Ishikawa (cell line): Measurements from ENCODE around the gene TPPP2.
A peak's percentile ranks its signal among the peaks of the same experiment; 100 is the strongest.

Source experiments
- CEBPB ChIP-seq: IDR thresholded peaks from 2 replicates; pipeline ENCODE4 v1.6.1; 2012
- CREB1 ChIP-seq: IDR thresholded peaks from 2 replicates; pipeline ENCODE4 v1.6.1; 2012; ENCODE audit warnings: low read depth
- EGR1 ChIP-seq: IDR thresholded peaks from 2 replicates; pipeline ENCODE4 v1.6.1; 2012
- EP300 ChIP-seq: IDR thresholded peaks from 2 replicates; pipeline ENCODE4 v1.6.1; 2012; ENCODE audit warnings: borderline replicate concordance
- RAD21 ChIP-seq: IDR thresholded peaks from 2 replicates; pipeline ENCODE4 v1.6.1; 2012; ENCODE audit warnings: low read depth
- REST ChIP-seq: IDR thresholded peaks from 2 replicates; pipeline ENCODE4 v1.6.1; 2012; ENCODE audit warnings: low read depth, mild to moderate bottlenecking
- TAF1 ChIP-seq: IDR thresholded peaks from 2 replicates; pipeline ENCODE4 v1.6.1; 2012; ENCODE audit warnings: low read depth, mild to moderate bottlenecking
- TCF12 ChIP-seq: IDR thresholded peaks from 2 replicates; pipeline ENCODE4 v1.6.1; 2012; ENCODE audit warnings: low read depth
- TEAD4 ChIP-seq: IDR thresholded peaks from 2 replicates; pipeline ENCODE4 v1.6.1; 2012
- YY1 ChIP-seq: IDR thresholded peaks from 2 replicates; pipeline ENCODE4 v1.6.1; 2012; ENCODE audit warnings: low read depth
- ZBTB7A ChIP-seq: IDR thresholded peaks from 2 replicates; pipeline ENCODE4 v1.6.1; 2012; ENCODE audit warnings: low read depth
- TF ChIP-seq, protein P1 (sequence below): IDR thresholded peaks from 2 replicates; pipeline ENCODE4 v1.6.1; 2012
- TF ChIP-seq, protein P2 (sequence below): IDR thresholded peaks from 2 replicates; pipeline ENCODE4 v1.6.1; 2012

The TPPP2 gene

GRCh38 chr14:21063479-21063878, 33.5 kb downstream of the TPPP2 start:
- TF ChIP-seq TEAD4 (peak; percentile 68), RAD21 (no peak)

DNA sequence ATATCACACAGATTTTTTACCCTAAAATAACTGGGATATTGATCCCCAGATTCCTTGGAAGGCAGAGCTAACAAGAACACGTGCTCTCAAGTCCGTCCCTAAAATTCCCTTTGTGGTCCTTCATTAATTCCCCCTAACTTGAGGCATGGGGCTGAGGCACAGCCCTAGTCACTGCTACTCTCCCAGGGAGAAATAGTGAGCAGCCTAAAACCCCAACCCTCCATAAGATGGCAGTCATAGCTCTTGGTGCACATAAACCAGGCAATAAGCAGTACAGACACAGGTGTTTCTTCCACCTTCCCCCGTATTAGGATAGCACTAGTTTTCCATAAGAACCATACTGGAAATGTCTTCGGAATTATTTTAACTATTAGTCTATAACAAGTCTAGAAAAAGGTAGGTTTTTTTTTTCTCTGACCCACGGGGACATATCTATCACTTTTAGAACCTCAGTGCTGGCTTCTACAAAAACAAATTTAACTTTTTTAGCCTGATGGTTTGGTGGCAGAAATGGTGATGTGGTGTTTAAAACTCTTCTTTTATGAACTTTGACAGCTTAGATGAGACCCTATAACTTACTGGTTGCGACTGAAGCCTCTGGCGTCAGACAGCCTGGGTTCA, 37.0 kb downstream of the TPPP2 start:
- TF ChIP-seq RAD21 (peak; percentile 64), YY1 (no peak), EP300 (no peak)

DNA sequence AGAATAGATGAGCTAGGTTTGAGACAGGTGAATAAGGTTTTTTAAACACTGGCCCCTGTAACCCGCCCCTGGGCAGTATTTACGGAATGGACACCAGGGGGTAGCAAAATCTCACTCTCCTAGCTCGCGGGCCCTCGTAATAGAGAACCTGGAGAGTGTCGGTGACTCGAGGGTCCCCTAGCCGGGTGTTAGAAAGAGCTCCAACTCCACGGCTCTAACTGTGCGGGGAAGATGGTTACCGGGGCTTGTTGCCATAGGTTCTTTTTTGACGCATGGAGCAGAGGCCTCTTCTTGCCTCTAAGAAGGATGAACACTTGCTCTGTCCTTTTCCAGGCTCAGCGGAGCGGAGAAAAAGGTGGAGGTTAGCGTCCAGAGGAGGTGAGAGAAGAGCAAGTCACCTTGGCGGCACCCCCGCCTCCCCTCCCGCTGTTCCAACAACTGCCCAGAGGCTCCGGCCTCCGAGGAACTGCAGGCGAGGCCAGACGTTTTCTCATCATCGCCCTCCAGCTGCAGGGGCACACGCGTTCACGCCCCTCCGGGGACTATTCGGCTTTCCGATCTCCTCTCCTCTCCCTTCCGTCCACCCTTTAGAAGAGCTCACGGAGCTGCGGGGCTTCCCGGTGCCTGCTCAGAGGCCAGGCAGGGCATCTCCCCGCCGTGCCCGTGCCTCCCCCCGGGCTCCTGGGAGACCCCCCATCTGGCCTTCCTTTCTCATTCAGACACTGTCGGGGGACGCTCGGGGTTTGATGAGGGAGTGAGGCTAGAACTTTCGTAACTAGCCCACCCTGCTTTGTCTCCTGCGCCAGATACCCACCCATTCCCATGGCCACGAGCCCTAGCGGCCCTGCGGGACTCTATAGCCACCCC, 38.7 kb downstream of the TPPP2 start:
- TF ChIP-seq TEAD4 (no peak), TCF12 (no peak), REST (no peak), EP300 (no peak), EGR1 (no peak), RAD21 (peak; percentile 65)

- TF ChIP-seq REST (no peak), YY1 (no peak), CEBPB (no peak), TEAD4 (no peak), EP300 (no peak), EGR1 (no peak), TCF12 (no peak), ZBTB7A (no peak), CREB1 (no peak)
- TF ChIP-seq, protein P1, sequence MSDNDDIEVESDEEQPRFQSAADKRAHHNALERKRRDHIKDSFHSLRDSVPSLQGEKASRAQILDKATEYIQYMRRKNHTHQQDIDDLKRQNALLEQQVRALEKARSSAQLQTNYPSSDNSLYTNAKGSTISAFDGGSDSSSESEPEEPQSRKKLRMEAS, result no peak
- TF ChIP-seq, protein P2, sequence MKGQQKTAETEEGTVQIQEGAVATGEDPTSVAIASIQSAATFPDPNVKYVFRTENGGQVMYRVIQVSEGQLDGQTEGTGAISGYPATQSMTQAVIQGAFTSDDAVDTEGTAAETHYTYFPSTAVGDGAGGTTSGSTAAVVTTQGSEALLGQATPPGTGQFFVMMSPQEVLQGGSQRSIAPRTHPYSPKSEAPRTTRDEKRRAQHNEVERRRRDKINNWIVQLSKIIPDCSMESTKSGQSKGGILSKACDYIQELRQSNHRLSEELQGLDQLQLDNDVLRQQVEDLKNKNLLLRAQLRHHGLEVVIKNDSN, result no peak
Measured at GRCh38 chr14:21069388-21070082, 39.5 kb downstream of the TPPP2 start.

DNA sequence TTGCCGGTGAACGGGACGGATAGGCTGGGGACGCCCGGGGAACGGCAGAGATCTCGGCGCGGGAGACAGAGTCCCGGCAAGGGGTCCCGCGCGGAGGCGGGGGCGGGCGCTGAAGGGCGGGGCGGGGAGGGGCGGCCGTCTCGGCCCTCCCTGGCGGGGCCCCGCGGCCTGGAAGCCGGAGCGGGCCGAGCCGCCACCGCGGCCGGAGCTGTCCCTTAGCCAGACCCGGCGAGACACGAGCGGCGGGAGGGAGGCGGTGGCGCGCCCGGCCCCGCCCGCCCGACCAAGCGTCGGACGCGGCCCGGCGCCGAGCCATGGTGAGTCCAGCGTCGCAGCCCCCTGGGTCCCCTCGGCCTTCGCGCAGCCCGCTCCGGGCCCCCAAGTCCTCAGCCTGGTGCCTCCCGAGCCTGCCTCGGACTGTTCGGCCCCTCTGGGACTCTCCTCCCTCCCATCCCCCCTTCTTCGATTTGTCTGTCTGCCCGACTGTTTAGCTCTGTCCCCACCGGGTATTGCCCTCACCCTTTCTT, 40.1 kb downstream of the TPPP2 start, which contains the start of gene ARHGEF40:
Gene ARHGEF40, plus strand, starts transcription at position 222 of the 527 bp plus-strand sequence. Its CDS starts 93 bp downstream, at position 315.
- TF ChIP-seq TCF12, result no peak
- peak; percentile 70 for TF ChIP-seq EGR1

GRCh38 chr14:21070610-21071224, 40.7 kb downstream of the TPPP2 start:
- TF ChIP-seq, protein P1, result peak; percentile 32; the same call in 1 of the 2 replicates
- TF ChIP-seq TAF1, result 0 out of 2 replicates have a peak, but pooled peaks have one; percentile 32
- TF ChIP-seq EP300, result no peak
- no peak for TF ChIP-seq CREB1
- 0 out of 2 replicates have a peak, but pooled peaks have one; percentile 21 for TF ChIP-seq EGR1
- TF ChIP-seq TCF12, result no peak
- peak; percentile 60; the same call in 1 of the 2 replicates for TF ChIP-seq ZBTB7A
- no peak for TF ChIP-seq CEBPB
